K562 (cell line): ENCODE data around the gene ADAMTS7. TPM values are rescaled to one million over a fixed set of nuclear protein-coding genes. Genes with fewer than 3 reads are reported as not detected.

Experiments
- ATAC-seq: fragments of 200-7000 bp; cut with Tn5 transposase; 3 replicates; pipeline ENCODE4 v1.9.1; 2020; ENCODE audit warnings: moderate library complexity
- BruUV-seq: library from RNA; stranded (reverse); fragments of 400-500 nt; replicated peaks from 2 replicates; lab custom pipeline; 2021; lab: Mats Ljungman, UMichigan
- CTCF ChIA-PET: fragments of 300-600 bp; formaldehyde crosslinking; extraction: SDS; loops from one replicate; lab custom pipeline; 2021; ENCODE audit warnings: low intra/inter-chr PET ratio; lab: Yijun Ruan, JAX
- POLR2A ChIA-PET: fragments of 300-600, 350-650 bp; sonication (Branson Sonifier 250); formaldehyde crosslinking; extraction: SDS; loops from one replicate; lab custom pipeline; 2021; ENCODE audit warnings: antibody characterized with exemption, inconsistent platforms; lab: Yijun Ruan, JAX
- DNase-seq, 4 experiments: peaks; one replicate each; pipeline versions ENCODE4 v3.0.0 to v3.0.0-alpha.2; 2011 to 2018; ENCODE audit warnings: low spot score in 3 of 4, mixed read lengths in 3 of 4; ENCODE audit errors: extremely low read depth in 1 of 4
- FAIRE-seq: peaks from 2 replicates; lab custom pipeline; 2011; peaks lifted over from hg19 to GRCh38; lab: Jason Lieb, UNC
- H2AFZ ChIP-seq: 2 replicates; pipeline ENCODE4 v1.6.0; 2011; ENCODE audit warnings: low read depth, low read length, control low read depth, inconsistent platforms
- H3K27ac ChIP-seq: fragments of 200-600 bp; 3 replicates; pipeline ENCODE4 v1.8.0; 2011; ENCODE audit warnings: low read depth, mild to moderate bottlenecking, control low read depth, inconsistent platforms, low read length, moderate library complexity, mixed read lengths; ENCODE audit errors: extremely low read depth
- H3K27me3 ChIP-seq, 2 experiments: fragments of 300-600 bp in 1 of 2; 2 replicates in 1 of 2; 3 replicates in 1 of 2; pipeline versions ENCODE4 v1.6.0 to v1.8.0; 2011; ENCODE audit warnings: inconsistent platforms in 2 of 2, low read length in 2 of 2, mild to moderate bottlenecking in 1 of 2, mixed read lengths in 1 of 2, moderate library complexity in 1 of 2; ENCODE audit not compliant: control insufficient read depth in 2 of 2, insufficient read depth in 2 of 2
- H3K36me3 ChIP-seq: fragments of 300-600 bp; 3 replicates; pipeline ENCODE4 v1.8.0; 2011; ENCODE audit warnings: mild to moderate bottlenecking, low read length, inconsistent platforms; ENCODE audit not compliant: control insufficient read depth, insufficient read depth
- H3K4me1 ChIP-seq, 2 experiments: fragments of 200-600 bp in 1 of 2; replicated peaks in 1 of 2; 2 replicates in 1 of 2; 3 replicates in 1 of 2; pipeline versions ENCODE4 v1.5.1 to v1.8.0; 2011; ENCODE audit warnings: inconsistent platforms in 2 of 2, low read length in 2 of 2, mild to moderate bottlenecking in 1 of 2, mixed read lengths in 1 of 2, moderate library complexity in 1 of 2; ENCODE audit not compliant: control insufficient read depth in 2 of 2, insufficient read depth in 2 of 2
- H3K4me2 ChIP-seq: 2 replicates; pipeline ENCODE4 v1.6.1; 2011; ENCODE audit warnings: low read length, control low read depth, inconsistent platforms, mixed read lengths; ENCODE audit not compliant: insufficient read depth
- H3K4me3 ChIP-seq: fragments of 200-600 bp; sonication (generic), shearing (Covaris generic); 2 replicates; pipeline ENCODE4 v1.5.1; 2016; ENCODE audit warnings: control low read depth, inconsistent platforms
- H3K79me2 ChIP-seq: fragments of 200-600 bp; 3 replicates; pipeline ENCODE4 v1.8.0; 2011; ENCODE audit warnings: low read length, inconsistent platforms; ENCODE audit not compliant: control insufficient read depth, insufficient read depth
- H3K9ac ChIP-seq, 2 experiments: 2 replicates each; pipeline versions ENCODE4 v1.6.0 to v1.6.1; 2011; ENCODE audit warnings: low read depth in 2 of 2, low read length in 2 of 2, control low read depth in 1 of 2, inconsistent platforms in 1 of 2, mild to moderate bottlenecking in 1 of 2, mixed read lengths in 1 of 2; ENCODE audit not compliant: insufficient read depth in 1 of 2
- H3K9me1 ChIP-seq: one replicate; pipeline ENCODE4 v1.6.0; 2011; ENCODE audit warnings: inconsistent platforms, mild to moderate bottlenecking, low read length, moderate library complexity; ENCODE audit not compliant: control insufficient read depth, insufficient read depth
- H3K9me3 ChIP-seq: replicated peaks from 2 replicates; pipeline ENCODE4 v1.5.1; 2011; ENCODE audit warnings: low read depth, low read length, inconsistent platforms; ENCODE audit not compliant: control insufficient read depth, insufficient read depth
- H4K20me1 ChIP-seq: replicated peaks from 2 replicates; pipeline ENCODE4 v1.6.1; 2011; ENCODE audit warnings: low read length, inconsistent platforms, mixed read lengths; ENCODE audit not compliant: control insufficient read depth, insufficient read depth
- FOXJ2 ChIP-seq: fragments of 200-800 bp; sonication (Bioruptor generic); IDR thresholded peaks from 2 replicates; pipeline ENCODE4 v1.6.1; 2016; ENCODE audit warnings: missing genetic modification characterization, missing compliant biosample characterization
- KDM4B ChIP-seq, 2 experiments: fragments of 450-650 bp in 1 of 2; sonication (generic) in 1 of 2; IDR thresholded peaks; 2 replicates each; pipeline ENCODE4 v1.6.1; 2016 to 2017; ENCODE audit warnings: borderline replicate concordance in 2 of 2, antibody characterized with exemption in 1 of 2, low read depth in 1 of 2, mild to moderate bottlenecking in 1 of 2
- KHSRP ChIP-seq: fragments of 450-650 bp; IDR thresholded peaks from 2 replicates; pipeline ENCODE4 v1.6.1; 2017
- LEF1 ChIP-seq: fragments of 450-650 bp; IDR thresholded peaks from 2 replicates; pipeline ENCODE4 v1.6.1; 2016; ENCODE audit warnings: mild to moderate bottlenecking
- NCOA4 ChIP-seq: fragments of 450-650 bp; IDR thresholded peaks from 2 replicates; pipeline ENCODE4 v1.6.1; 2018; ENCODE audit warnings: mild to moderate bottlenecking; ENCODE audit not compliant: partially characterized antibody
- RB1 ChIP-seq: fragments of 450-650 bp; IDR thresholded peaks from 2 replicates; pipeline ENCODE4 v1.6.1; 2017; ENCODE audit warnings: low read depth, mild to moderate bottlenecking
- UBTF ChIP-seq, 2 experiments: IDR thresholded peaks; 2 replicates each; pipeline ENCODE4 v1.6.1; 2012; ENCODE audit warnings: improper control_type of control experiment in 2 of 2, low read depth in 2 of 2, low read length in 2 of 2, borderline replicate concordance in 1 of 2
- ZBED1 ChIP-seq: IDR thresholded peaks from 2 replicates; pipeline ENCODE4 v1.6.1; 2014
- ZBTB7A ChIP-seq: IDR thresholded peaks from 2 replicates; pipeline ENCODE4 v1.6.1; 2011; ENCODE audit warnings: low read depth, mild to moderate bottlenecking, low read length, moderate library complexity, borderline replicate concordance; ENCODE audit not compliant: control insufficient read depth
- ZC3H11A ChIP-seq: IDR thresholded peaks from 2 replicates; pipeline ENCODE4 v1.6.1; 2012; ENCODE audit warnings: low read depth, low read length, improper control_type of control experiment
- WGBS: fragments of 100-300 bp; shearing (Covaris generic); methylation state at CpG from one replicate; pipeline ENCODE4 v1.1.6; 2016; ENCODE audit warnings: low coverage, mixed read lengths; ENCODE audit not compliant: insufficient coverage; ENCODE audit errors: missing lambda C conversion rate; 5-methylcytosine and 5-hydroxymethylcytosine counted together
- in situ Hi-C: fragments of 300-500 bp; cut with MboI; formaldehyde crosslinking; loops from 4 replicates; pipeline ENCODE4 v1.15.0; 2018; ENCODE audit warnings: inconsistent platforms, mixed read lengths
- intact Hi-C: fragments of 100-400 bp; cut with micrococcal nuclease; formaldehyde crosslinking; loops from 2 replicates; pipeline ENCODE4 v1.14.2; 2022
- polyA plus RNA-seq, 8 experiments: library from polyadenylated mRNA; depleted of rRNA in 4 of 8; stranded (reverse) in 5 of 8; unstranded in 3 of 8; fragments of >200 nt; fragmentation: Nextera tagmentation in 2 of 8; fragmentation: Illumina TruSeq in 1 of 8; extraction: Ambion mirVana in 2 of 8; extraction: Trizol in 1 of 8; gene quantifications; 2 replicates each; pipeline versions ENCODE4 v1.2.1 to v1.2.3, GENCODE V29; 2011 to 2014; ENCODE audit warnings: inconsistent platforms in 1 of 8, missing spikeins in 1 of 8
- total RNA-seq, 7 experiments: library from RNA; depleted of rRNA in 6 of 7; stranded (reverse); fragments of >200 nt in 6 of 7; fragmentation: Illumina TruSeq in 2 of 7; extraction: Trizol in 2 of 7; gene quantifications; 2 replicates each; pipeline versions ENCODE4 v1.2.1 to v1.2.3, GENCODE V29; 2011 to 2021; ENCODE audit warnings: low replicate concordance in 1 of 7
- TF ChIP-seq, protein P1 (sequence below): fragments of 450-650 bp; IDR thresholded peaks from 2 replicates; pipeline ENCODE4 v1.6.1; 2016; ENCODE audit warnings: low read depth
- TF ChIP-seq, protein P2 (sequence below), 2 experiments: fragments of 450-650 bp; conservative IDR thresholded peaks; 2 replicates each; pipeline ENCODE4 v1.6.1; 2017; ENCODE audit warnings: mild to moderate bottlenecking in 2 of 2, moderate library complexity in 2 of 2

Gene ADAMTS7
- total and polyA plus RNA-seq, 9 of the 15 experiments (the other 6 are each of a cell fraction or from before 2014, with no cell fraction given) = 0.05 to 0.07 TPM; not detected in 7

- CTCF ChIA-PET = no interaction called here
- FAIRE-seq (no peak), DNase-seq (no peak), ATAC-seq (no peak)
- no TSS peak for BruUV-seq
- Histone ChIP-seq H3K27me3 (peaks cover 4 to 21% of the 10 kb centered on the region in 2 experiments; a peak in 4 of 5 replicates), H3K9ac (no peak overlapping the region), H3K9me1 (no peaks in the 10 kb centered on the region), H3K27ac (no peak overlapping the region), H3K9me3 (no peaks in the 10 kb centered on the region), H3K4me1 (no peaks in the 10 kb centered on the region), H3K4me3 (no peak overlapping the region), H3K4me2 (no peak overlapping the region), H3K36me3 (no peaks in the 10 kb centered on the region), H4K20me1 (no peaks in the 10 kb centered on the region), H2AFZ (no peak overlapping the region), H3K79me2 (no peaks in the 10 kb centered on the region)
- WGBS = 0% methylated on average over 2 of the region's 2 CpGs
- POLR2A ChIA-PET = no interaction called here
- in situ Hi-C loops (no loop called here), intact Hi-C loops (no loop called here)
- TF ChIP-seq, protein P1, sequence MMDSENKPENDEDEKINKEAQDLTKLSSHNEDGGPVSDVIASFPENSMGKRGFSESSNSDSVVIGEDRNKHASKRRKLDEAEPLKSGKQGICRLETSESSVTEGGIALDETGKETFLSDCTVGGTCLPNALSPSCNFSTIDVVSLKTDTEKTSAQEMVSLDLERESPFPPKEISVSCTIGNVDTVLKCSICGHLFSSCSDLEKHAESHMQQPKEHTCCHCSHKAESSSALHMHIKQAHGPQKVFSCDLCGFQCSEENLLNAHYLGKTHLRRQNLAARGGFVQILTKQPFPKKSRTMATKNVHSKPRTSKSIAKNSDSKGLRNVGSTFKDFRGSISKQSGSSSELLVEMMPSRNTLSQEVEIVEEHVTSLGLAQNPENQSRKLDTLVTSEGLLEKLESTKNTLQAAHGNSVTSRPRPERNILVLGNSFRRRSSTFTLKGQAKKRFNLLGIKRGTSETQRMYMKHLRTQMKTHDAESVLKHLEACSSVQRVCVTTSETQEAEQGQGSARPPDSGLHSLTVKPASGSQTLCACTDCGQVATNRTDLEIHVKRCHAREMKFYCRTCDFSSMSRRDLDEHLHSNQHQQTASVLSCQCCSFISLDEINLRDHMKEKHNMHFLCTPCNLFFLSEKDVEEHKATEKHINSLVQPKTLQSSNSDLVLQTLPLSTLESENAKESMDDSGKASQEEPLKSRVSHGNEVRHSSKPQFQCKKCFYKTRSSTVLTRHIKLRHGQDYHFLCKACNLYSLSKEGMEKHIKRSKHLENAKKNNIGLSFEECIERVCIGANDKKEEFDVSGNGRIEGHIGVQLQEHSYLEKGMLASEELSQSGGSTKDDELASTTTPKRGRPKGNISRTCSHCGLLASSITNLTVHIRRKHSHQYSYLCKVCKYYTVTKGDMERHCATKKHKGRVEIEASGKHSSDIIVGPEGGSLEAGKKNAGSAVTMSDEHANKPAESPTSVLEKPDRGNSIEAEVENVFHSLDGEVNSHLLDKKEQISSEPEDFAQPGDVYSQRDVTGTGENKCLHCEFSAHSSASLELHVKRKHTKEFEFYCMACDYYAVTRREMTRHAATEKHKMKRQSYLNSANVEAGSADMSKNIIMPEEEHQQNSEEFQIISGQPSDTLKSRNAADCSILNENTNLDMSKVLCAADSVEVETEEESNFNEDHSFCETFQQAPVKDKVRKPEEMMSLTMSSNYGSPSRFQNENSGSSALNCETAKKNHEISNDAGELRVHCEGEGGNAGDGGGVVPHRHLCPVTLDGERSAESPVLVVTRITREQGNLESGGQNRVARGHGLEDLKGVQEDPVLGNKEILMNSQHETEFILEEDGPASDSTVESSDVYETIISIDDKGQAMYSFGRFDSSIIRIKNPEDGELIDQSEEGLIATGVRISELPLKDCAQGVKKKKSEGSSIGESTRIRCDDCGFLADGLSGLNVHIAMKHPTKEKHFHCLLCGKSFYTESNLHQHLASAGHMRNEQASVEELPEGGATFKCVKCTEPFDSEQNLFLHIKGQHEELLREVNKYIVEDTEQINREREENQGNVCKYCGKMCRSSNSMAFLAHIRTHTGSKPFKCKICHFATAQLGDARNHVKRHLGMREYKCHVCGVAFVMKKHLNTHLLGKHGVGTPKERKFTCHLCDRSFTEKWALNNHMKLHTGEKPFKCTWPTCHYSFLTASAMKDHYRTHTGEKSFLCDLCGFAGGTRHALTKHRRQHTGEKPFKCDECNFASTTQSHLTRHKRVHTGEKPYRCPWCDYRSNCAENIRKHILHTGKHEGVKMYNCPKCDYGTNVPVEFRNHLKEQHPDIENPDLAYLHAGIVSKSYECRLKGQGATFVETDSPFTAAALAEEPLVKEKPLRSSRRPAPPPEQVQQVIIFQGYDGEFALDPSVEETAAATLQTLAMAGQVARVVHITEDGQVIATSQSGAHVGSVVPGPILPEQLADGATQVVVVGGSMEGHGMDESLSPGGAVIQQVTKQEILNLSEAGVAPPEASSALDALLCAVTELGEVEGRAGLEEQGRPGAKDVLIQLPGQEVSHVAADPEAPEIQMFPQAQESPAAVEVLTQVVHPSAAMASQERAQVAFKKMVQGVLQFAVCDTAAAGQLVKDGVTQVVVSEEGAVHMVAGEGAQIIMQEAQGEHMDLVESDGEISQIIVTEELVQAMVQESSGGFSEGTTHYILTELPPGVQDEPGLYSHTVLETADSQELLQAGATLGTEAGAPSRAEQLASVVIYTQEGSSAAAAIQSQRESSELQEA = no peak
- TF ChIP-seq RB1 = no peak
- TF ChIP-seq FOXJ2 = no peak
- no peak for TF ChIP-seq UBTF (IDR thresholded peaks at IDR 0.05; ENCODE audit: borderline replicate concordance in 1 of 2, low read depth in 2 of 2, low read length in 2 of 2)
- TF ChIP-seq NCOA4 = no peak
- no peak for TF ChIP-seq ZC3H11A
- no peak for TF ChIP-seq LEF1
- no peak for TF ChIP-seq ZBTB7A
- no peak for TF ChIP-seq KDM4B (IDR thresholded peaks at IDR 0.05; ENCODE audit: borderline replicate concordance in 2 of 2, low read depth in 1 of 2)
- no peak for TF ChIP-seq KHSRP
- TF ChIP-seq, protein P2, sequence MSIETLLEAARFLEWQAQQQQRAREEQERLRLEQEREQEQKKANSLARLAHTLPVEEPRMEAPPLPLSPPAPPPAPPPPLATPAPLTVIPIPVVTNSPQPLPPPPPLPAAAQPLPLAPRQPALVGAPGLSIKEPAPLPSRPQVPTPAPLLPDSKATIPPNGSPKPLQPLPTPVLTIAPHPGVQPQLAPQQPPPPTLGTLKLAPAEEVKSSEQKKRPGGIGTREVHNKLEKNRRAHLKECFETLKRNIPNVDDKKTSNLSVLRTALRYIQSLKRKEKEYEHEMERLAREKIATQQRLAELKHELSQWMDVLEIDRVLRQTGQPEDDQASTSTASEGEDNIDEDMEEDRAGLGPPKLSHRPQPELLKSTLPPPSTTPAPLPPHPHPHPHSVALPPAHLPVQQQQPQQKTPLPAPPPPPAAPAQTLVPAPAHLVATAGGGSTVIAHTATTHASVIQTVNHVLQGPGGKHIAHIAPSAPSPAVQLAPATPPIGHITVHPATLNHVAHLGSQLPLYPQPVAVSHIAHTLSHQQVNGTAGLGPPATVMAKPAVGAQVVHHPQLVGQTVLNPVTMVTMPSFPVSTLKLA (conservative IDR thresholded peaks at IDR 0.05) = no peak
- TF ChIP-seq ZBED1 = no peak
Measured at GRCh38 chr15:78732634-78733033, 78.6 kb downstream of the ADAMTS7 start.
